Endothelial cell of umbilical vein (primary cell): ENCODE measurements around the gene ADCY9. TPM values are rescaled to one million over a fixed set of nuclear protein-coding genes. Genes with fewer than 3 reads are reported as not detected.

ENCODE experiments used
- BruUV-seq: library from RNA; stranded (reverse); fragments of 400-500 nt; replicated peaks from 2 replicates; lab custom pipeline; 2021; lab: Mats Ljungman, UMichigan
- CTCF ChIA-PET: fragments of 300-600, 350-600 bp; sonication (Branson Sonifier 250); formaldehyde crosslinking; loops from one replicate; lab custom pipeline; 2021; ENCODE audit warnings: antibody characterized with exemption, inconsistent platforms; lab: Charles Lee
- POLR2A ChIA-PET: fragments of 300-600, 350-600 bp; sonication (Branson Sonifier 250); formaldehyde crosslinking; loops from one replicate; lab custom pipeline; 2021; ENCODE audit warnings: antibody characterized with exemption, inconsistent platforms; lab: Charles Lee
- DNase-seq: peaks from one replicate; pipeline ENCODE4 v3.0.0-alpha.2; 2011; ENCODE audit warnings: low read depth, low spot score
- FAIRE-seq: peaks from 2 replicates; lab custom pipeline; 2011; peaks lifted over from hg19 to GRCh38; lab: Jason Lieb, UNC
- H2AFZ ChIP-seq: 2 replicates; pipeline ENCODE4 v1.6.0; 2012; ENCODE audit warnings: low read depth, low read length, control low read depth, inconsistent platforms
- H3K27ac ChIP-seq: 2 replicates; pipeline ENCODE4 v1.5.1; 2011; ENCODE audit warnings: low read depth, mild to moderate bottlenecking, control low read depth, low read length, moderate library complexity; ENCODE audit not compliant: insufficient read depth
- H3K27me3 ChIP-seq, 2 experiments: 2 replicates each; pipeline versions ENCODE4 v1.6.0 to v1.6.1; 2011; ENCODE audit warnings: low read length in 2 of 2, mixed read lengths in 1 of 2; ENCODE audit not compliant: control insufficient read depth in 2 of 2, insufficient read depth in 2 of 2
- H3K36me3 ChIP-seq, 2 experiments: 2 replicates in 1 of 2; 3 replicates in 1 of 2; pipeline ENCODE4 v1.5.1; 2011; ENCODE audit warnings: low read length in 2 of 2, mild to moderate bottlenecking in 1 of 2, moderate library complexity in 1 of 2; ENCODE audit not compliant: control insufficient read depth in 2 of 2, insufficient read depth in 2 of 2; ENCODE audit errors: extremely low read depth in 1 of 2
- H3K4me1 ChIP-seq: 3 replicates; pipeline ENCODE4 v1.5.1; 2011; ENCODE audit warnings: mild to moderate bottlenecking, low read length; ENCODE audit not compliant: control insufficient read depth, insufficient read depth; ENCODE audit errors: extremely low read depth
- H3K4me2 ChIP-seq: 2 replicates; pipeline ENCODE4 v1.6.1; 2011; ENCODE audit warnings: low read length, control low read depth, mixed read lengths; ENCODE audit not compliant: insufficient read depth
- H3K4me3 ChIP-seq, 3 experiments: fragments of 200-600 bp in 1 of 3; sonication (generic), shearing (Covaris generic) in 1 of 3; replicated peaks in 1 of 3; 2 replicates each; pipeline ENCODE4 v1.5.1; 2011 to 2016; ENCODE audit warnings: control low read depth in 3 of 3, low read length in 3 of 3, mild to moderate bottlenecking in 2 of 3, inconsistent platforms in 1 of 3, low read depth in 1 of 3, moderate library complexity in 1 of 3; ENCODE audit not compliant: insufficient read depth in 1 of 3
- H3K79me2 ChIP-seq: 2 replicates; pipeline ENCODE4 v1.6.0; 2012; ENCODE audit warnings: low read length, inconsistent platforms; ENCODE audit not compliant: control insufficient read depth, insufficient read depth
- H3K9ac ChIP-seq: replicated peaks from 2 replicates; pipeline ENCODE3; 2011; ENCODE audit warnings: low read length, control low read depth; ENCODE audit not compliant: insufficient read depth; ENCODE audit errors: extremely low read depth
- H3K9me1 ChIP-seq: replicated peaks from 3 replicates; pipeline ENCODE4 v1.6.0; 2011; ENCODE audit warnings: mild to moderate bottlenecking, low read length; ENCODE audit not compliant: control insufficient read depth, insufficient read depth; ENCODE audit errors: extremely low read depth
- H3K9me3 ChIP-seq: replicated peaks from 2 replicates; pipeline ENCODE4 v1.5.1; 2012; ENCODE audit warnings: low read length, inconsistent platforms; ENCODE audit not compliant: control insufficient read depth, insufficient read depth
- H4K20me1 ChIP-seq: replicated peaks from 2 replicates; pipeline ENCODE3; 2011; ENCODE audit warnings: mild to moderate bottlenecking, low read length; ENCODE audit not compliant: control insufficient read depth, insufficient read depth; ENCODE audit errors: extremely low read depth
- GATA2 ChIP-seq: IDR thresholded peaks from 2 replicates; pipeline ENCODE4 v1.7.0; 2011; ENCODE audit warnings: low read depth, mild to moderate bottlenecking, moderate library complexity, mixed read lengths, low read length; ENCODE audit not compliant: insufficient read length, insufficient read depth
- MYC ChIP-seq: IDR thresholded peaks from one replicate; pipeline ENCODE4 v1.6.1; 2011; ENCODE audit warnings: mild to moderate bottlenecking, low read depth, low read length
- POLR2A ChIP-seq: IDR thresholded peaks from 2 replicates; pipeline ENCODE4 v1.6.1; 2012; ENCODE audit warnings: low read depth, mild to moderate bottlenecking, control low read depth, low read length
- POLR2AphosphoS5 ChIP-seq: IDR thresholded peaks from 2 replicates; pipeline ENCODE4 v1.6.1; 2012; ENCODE audit warnings: low read depth, mild to moderate bottlenecking, control low read depth, low read length, moderate library complexity; ENCODE audit not compliant: insufficient read depth
- dilution Hi-C: fragments of 300-500 bp; cut with MboI; formaldehyde crosslinking; loops from one replicate; pipeline ENCODE4 v1.15.0; 2019; ENCODE audit warnings: low sequenced_read_pairs; ENCODE audit not compliant: extremely low pct_ligation_motif_present
- intact Hi-C: fragments of 100-400 bp; cut with micrococcal nuclease; formaldehyde crosslinking; loops from one replicate; pipeline ENCODE4 v1.10.0; 2022
- polyA plus RNA-seq, 4 experiments: library from polyadenylated mRNA; depleted of rRNA in 3 of 4; stranded (reverse) in 3 of 4; unstranded in 1 of 4; fragments of >200 nt; gene quantifications; 2 replicates each; pipeline versions ENCODE4 v1.2.1 to v1.2.3, GENCODE V29; 2011 to 2012; ENCODE audit warnings: missing spikeins in 1 of 4
- total RNA-seq: library from RNA; stranded (reverse); gene quantifications from 2 replicates; pipeline ENCODE4 v1.2.3, GENCODE V29; 2021

ADCY9 gene
- total and polyA plus RNA-seq, 2 donors (not counting 3 experiments of a cell fraction or from before 2014, with no cell fraction given), result 6.8 to 14.0 TPM

DNA sequence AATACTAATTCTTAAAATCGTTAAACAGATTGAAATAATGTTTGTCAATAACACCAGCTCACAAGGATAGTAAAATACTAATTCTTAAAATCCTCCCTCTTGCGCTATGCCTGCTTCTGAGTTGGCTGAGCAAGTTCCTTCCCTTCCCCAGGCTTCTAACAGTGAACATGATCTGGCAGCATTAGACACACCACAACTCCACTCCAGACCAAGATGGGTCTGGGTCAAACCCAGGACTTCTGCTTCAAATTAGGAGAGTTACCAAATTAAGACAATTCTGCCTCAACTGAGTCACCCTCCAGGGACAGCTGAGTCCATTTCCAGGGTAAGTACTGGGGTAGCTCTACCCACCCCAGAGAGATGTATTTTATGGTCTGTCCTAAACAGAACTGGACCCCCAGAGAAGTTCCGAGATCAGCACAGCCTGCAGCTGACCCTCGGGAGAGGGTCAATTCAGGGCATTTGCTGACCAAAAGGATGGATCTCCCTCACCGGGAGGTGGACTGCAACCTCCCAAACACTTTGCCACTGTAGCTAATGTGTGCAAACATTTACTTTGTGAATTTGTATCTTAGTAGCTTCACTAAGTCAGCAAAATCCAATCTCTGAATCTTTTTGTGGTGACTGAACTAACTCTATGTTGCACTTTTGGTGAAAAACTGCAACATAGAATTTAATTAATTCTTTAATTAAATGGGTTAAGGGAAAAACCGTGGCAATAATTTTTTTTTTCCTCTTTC lies 48.8 kb downstream of the ADCY9 start:
- H2AFZ ChIP-seq, result no peak overlapping the region
- no peak for FAIRE-seq
- dilution Hi-C loops, result no loop called here

DNA sequence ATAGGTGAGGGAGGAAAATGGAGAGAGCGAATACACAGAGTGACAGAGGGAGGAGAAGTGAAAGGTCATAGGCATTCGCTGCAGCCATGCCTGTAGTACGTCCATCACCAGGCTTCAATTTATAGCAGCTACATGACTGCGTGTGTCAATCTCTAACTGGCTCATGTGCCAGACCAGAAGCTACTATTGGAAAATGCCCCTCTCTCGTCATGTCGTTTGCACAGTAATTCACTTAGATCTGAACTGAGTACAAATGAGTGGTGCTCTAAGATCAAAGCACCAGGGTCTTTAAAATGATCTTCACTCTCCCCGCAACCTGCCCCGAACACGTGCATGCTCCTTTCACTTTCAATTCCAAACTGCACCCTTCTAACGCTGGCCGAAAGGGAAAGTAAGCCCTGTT lies 51.3 kb downstream of the ADCY9 start:
- H3K4me1 ChIP-seq, result peaks cover 5% of the 10 kb centered on the region
- no peaks in the 10 kb centered on the region for H4K20me1 ChIP-seq
- H2AFZ ChIP-seq, result no peak overlapping the region
- no peak overlapping the region for H3K4me2 ChIP-seq
- intact Hi-C loops, result no loop called here
- no peak overlapping the region for H3K4me3 ChIP-seq
- no peak overlapping the region for H3K9ac ChIP-seq
- FAIRE-seq (no peak), DNase-seq (no peak)
- no TSS peak for BruUV-seq
- H3K36me3 ChIP-seq, result no peaks in the 10 kb centered on the region
- H3K27ac ChIP-seq, result no peak overlapping the region
- H3K79me2 ChIP-seq, result no peaks in the 10 kb centered on the region
- TF ChIP-seq POLR2A (no peak), MYC (no peak), POLR2AphosphoS5 (no peak)
- POLR2A ChIA-PET, result no interaction called here
- dilution Hi-C loops, result no loop called here
- no peaks in the 10 kb centered on the region for H3K9me3 ChIP-seq
- no peaks in the 10 kb centered on the region for H3K9me1 ChIP-seq
- no peaks in the 10 kb centered on the region for H3K27me3 ChIP-seq
- CTCF ChIA-PET, result no interaction called here

More for the DNA sequence above, 48.8 kb downstream of the ADCY9 start:
- H3K36me3 ChIP-seq, result no peaks in the 10 kb centered on the region
- no peaks in the 10 kb centered on the region for H3K27me3 ChIP-seq
- H4K20me1 ChIP-seq, result no peaks in the 10 kb centered on the region
- ChIA-PET POLR2A (no interaction called here), CTCF (interaction anchor here (0.9 kb wide), 1 partner anchor 9 kb away, joined by 3 read pairs; no protein-coding TSS in a partner anchor)
- no peaks in the 10 kb centered on the region for H3K4me1 ChIP-seq
- H3K79me2 ChIP-seq, result no peaks in the 10 kb centered on the region
- H3K9me3 ChIP-seq, result no peaks in the 10 kb centered on the region
- TF ChIP-seq GATA2, result no peak
- no peaks in the 10 kb centered on the region for H3K9me1 ChIP-seq
- H3K9ac ChIP-seq, result no peak overlapping the region
- no peak overlapping the region for H3K27ac ChIP-seq
- no peak overlapping the region for H3K4me3 ChIP-seq
- no TSS peak for BruUV-seq
- DNase-seq, result no peak
- intact Hi-C loops, result no loop called here
- H3K4me2 ChIP-seq, result no peak overlapping the region
